ENCODE results near the gene DPP10.
A peak's percentile ranks its signal among the peaks of the same experiment; 100 is the strongest.

GRCh38 chr2:115733190-115733775 lies 1290.8 kb downstream of the DPP10 start:
- TF ChIP-seq, protein P1, sequence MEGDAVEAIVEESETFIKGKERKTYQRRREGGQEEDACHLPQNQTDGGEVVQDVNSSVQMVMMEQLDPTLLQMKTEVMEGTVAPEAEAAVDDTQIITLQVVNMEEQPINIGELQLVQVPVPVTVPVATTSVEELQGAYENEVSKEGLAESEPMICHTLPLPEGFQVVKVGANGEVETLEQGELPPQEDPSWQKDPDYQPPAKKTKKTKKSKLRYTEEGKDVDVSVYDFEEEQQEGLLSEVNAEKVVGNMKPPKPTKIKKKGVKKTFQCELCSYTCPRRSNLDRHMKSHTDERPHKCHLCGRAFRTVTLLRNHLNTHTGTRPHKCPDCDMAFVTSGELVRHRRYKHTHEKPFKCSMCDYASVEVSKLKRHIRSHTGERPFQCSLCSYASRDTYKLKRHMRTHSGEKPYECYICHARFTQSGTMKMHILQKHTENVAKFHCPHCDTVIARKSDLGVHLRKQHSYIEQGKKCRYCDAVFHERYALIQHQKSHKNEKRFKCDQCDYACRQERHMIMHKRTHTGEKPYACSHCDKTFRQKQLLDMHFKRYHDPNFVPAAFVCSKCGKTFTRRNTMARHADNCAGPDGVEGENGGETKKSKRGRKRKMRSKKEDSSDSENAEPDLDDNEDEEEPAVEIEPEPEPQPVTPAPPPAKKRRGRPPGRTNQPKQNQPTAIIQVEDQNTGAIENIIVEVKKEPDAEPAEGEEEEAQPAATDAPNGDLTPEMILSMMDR (IDR thresholded peaks at IDR 0.05; ENCODE audit: low read depth, low read length, missing input control): no peak
- TF ChIP-seq RXRA (IDR thresholded peaks at IDR 0.05) (no peak), MAX (IDR thresholded peaks at IDR 0.05) (no peak), RAD21 (IDR thresholded peaks at IDR 0.05) (no peak), FOXA1 (IDR thresholded peaks at IDR 0.05) (no peak), YY1 (IDR thresholded peaks at IDR 0.05) (no peak), NR2F2 (IDR thresholded peaks at IDR 0.05) (peak; percentile 19), SP1 (IDR thresholded peaks at IDR 0.05) (no peak), GABPA (IDR thresholded peaks at IDR 0.05 in 1 of 2, conservative IDR thresholded peaks at IDR 0.05 in 1 of 2) (no peak), REST (IDR thresholded peaks at IDR 0.05) (no peak), FOXA2 (IDR thresholded peaks at IDR 0.05) (no peak), JUND (IDR thresholded peaks at IDR 0.05) (no peak), TAF1 (conservative IDR thresholded peaks at IDR 0.05) (no peak)
- TF ChIP-seq, protein P2, sequence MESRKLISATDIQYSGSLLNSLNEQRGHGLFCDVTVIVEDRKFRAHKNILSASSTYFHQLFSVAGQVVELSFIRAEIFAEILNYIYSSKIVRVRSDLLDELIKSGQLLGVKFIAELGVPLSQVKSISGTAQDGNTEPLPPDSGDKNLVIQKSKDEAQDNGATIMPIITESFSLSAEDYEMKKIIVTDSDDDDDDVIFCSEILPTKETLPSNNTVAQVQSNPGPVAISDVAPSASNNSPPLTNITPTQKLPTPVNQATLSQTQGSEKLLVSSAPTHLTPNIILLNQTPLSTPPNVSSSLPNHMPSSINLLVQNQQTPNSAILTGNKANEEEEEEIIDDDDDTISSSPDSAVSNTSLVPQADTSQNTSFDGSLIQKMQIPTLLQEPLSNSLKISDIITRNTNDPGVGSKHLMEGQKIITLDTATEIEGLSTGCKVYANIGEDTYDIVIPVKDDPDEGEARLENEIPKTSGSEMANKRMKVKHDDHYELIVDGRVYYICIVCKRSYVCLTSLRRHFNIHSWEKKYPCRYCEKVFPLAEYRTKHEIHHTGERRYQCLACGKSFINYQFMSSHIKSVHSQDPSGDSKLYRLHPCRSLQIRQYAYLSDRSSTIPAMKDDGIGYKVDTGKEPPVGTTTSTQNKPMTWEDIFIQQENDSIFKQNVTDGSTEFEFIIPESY (IDR thresholded peaks at IDR 0.05): no peak

Measured in liver (tissue), 3 donors.